Stimulated activated CD4-positive, alpha-beta T cell treated with anti-CD3 and anti-CD28 coated beads, Interleukin-4, amount 100 ng/mL, for 4 hours (primary cell): ENCODE results near the gene METTL5.
"Not testable (repeated sequence)": the region's sequence is repeated elsewhere in the genome, so short reads cannot be mapped to it uniquely, and the experiment has no call there.

ENCODE experiments used
- DNase-seq, 2 experiments: peaks; one replicate each; pipeline ENCODE4 v3.0.0-alpha.2; 2020

Gene METTL5

DNA sequence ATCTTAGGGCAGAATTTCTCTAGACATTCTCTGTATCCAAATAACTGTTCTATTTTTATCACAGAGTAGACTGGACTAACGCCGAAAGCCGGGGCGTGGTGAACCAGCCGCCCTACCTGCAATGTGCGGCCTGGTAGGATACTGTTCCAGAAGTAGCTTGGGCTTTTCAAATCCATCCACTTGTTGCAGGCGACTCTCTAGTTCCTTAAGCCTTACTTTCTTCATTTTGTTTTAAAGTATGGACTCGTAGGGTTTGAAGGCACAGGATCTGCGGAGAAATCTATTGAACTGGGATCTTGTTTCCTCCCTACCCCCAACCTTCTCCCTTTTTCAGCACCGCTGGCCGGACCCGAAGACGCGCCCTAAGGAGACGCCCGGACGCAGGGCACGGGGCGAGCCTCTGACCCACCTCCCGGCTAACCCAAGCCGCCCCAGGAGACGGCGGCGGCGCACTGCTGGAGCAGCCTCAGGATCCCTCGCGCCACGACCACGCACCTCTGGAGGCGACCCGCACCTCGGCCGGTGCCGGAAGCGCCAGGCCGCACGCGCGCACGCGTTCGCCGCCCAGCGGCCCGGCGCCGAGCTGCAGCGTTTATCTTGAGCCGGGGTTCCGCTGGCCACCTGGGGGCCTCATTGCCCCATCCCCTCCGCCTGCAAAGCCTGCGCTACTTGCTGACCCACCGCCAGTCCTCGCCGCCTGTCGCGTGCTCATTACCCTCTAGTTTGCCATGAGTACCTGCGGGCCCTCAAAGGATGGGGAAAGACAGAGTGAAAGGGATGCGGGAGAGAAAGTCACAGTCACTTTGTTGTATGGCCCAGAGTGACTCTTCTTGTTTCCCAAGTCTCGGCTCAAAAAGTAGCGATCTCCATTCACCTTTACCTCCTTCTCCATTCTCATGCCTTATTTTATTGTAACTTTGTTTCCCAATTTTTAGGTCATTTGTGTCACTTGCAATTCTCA is at the start of gene METTL5:
Gene METTL5, minus strand, starts transcription at position 533 of the 961 bp plus-strand sequence. Its CDS starts 308 bp downstream, at position 225.
- peak; percentile 72 to 79 for DNase-seq

DNA sequence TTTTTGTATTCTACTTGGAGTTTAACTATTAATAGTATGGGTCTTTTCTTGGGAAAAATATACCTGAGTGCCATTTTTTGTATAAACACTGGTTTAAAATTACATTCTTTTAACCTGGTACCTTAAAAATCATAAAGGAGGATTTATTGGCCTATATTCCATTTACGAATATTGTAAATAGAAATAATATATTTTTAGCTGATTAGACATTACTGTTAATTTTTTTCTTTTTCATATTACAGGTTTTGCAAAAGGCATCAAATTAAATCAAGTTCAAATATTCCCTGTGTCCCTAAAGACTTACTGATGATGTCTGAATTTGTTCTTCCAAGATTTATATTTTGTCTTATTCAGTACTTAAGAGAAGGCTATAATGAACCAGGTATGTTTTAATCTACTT is 47.3 kb upstream of the METTL5 start:
- no peak for DNase-seq

DNA sequence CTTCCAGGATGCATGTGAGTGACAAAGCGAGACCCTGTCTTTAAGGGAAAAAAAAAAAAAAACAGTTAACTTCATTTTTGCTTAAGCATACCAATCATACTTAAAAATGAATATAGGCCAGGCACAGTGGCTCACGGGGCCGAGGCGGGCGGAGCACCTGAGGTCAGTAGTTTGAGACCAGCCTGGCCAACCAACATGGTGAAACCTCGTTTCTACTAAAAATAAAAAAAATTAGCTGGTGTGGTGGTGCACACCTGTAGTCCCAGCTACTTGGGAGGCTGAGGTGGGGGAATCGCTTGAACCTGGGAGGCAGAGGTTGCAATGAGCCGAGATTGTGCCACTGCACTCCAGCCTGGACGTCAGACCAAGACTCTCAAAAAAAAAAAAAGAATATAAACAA is 46.7 kb upstream of the METTL5 start:
- not testable (repeated sequence) for DNase-seq

DNA sequence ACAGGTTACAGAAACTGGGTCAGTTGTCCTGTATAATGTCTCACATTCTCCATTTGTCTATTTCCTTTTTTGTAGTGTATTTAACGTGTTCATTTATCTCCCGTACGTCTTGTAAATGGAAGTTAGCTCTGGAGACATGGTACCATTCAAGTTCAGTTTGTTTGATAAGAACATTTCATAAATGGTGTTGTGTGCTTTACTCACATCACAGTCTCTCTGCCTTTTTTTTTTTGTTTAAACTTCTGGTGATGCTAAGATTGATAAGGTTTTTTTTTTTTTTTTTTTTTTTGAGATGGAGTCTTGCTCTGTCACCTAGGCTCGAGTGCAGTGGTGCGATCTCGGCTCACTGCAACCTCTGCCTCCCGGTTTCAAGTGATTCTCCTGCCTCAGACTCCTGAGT is 44.2 kb upstream of the METTL5 start:
- no peak for DNase-seq

DNA sequence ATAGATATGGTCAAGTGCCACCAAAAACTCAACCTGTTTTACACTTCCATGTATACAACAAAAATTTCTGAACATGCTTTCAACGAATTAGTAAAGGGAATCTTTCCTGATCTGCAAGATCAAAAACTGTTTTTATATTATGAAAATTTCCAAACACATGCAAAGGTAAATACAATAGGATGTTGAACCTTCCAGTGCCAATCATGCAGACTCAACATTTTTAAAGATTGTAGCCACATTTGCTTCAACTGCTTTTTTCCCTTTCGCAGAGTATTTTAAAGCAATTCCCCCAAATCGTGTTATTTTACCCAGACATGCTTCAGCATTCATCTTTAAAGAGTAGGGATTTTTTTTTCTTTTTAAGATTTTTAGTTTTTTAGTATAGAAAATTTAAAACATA is 42.9 kb upstream of the METTL5 start:
- DNase-seq, result no peak

DNA sequence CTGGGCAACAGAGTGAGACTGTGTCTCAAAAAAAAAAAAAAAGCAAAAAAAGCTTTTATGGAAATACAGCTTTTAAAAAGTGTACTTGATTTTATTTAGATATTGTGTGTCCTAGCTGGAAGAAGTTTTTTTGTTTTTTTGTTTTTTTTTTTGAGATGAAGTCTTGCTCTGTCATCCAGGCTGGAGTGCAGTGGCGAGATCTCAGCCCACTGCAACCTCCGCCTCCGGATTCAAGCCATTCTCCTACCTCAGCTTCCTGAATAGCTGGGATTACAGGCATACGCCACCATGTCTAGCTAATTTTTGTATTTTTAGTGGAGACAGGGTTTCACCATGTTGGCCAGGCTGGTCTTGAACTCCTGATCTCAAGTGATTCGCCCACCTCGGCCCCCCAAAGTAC is 41.5 kb upstream of the METTL5 start:
- DNase-seq, result not testable (repeated sequence)

DNA sequence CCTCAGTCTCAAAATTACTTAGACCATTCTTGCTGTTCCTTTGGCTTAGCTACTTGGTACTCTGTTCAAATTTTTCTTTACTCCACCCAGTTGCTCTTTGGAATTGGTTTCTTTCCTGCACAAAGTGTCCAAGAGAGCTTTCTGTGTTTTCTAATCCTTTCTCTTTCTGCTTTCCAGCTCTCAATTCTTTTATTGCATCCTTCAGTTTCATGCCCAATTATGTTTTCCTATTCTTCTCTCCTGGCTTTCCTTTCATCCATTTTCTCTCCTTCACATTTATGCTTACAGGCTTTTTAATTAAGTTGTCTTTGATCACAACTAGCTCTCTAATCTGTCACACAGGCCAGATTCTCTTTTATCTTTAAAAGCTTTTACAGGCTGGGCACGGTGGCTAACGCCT is 40.8 kb upstream of the METTL5 start:
- no peak for DNase-seq

DNA sequence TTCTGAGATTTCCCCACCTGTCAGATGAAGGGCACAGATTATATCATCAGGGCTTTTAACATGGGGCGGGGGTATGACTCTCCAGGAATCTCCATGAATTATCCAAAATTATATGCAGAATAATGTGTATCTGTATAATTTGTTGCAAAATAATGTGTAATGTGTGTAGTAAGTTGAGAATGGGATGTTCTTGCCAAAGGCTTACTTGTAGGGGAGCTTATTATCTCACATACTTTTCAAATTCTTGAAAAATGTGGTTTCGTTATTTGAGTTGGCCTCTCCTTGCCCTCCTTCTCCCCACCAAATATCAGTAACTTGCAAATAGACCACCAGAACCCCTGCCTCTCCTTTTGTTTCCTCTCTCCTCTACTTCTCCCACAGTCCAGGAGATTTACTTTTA is 38.1 kb upstream of the METTL5 start:
- no peak for DNase-seq

DNA sequence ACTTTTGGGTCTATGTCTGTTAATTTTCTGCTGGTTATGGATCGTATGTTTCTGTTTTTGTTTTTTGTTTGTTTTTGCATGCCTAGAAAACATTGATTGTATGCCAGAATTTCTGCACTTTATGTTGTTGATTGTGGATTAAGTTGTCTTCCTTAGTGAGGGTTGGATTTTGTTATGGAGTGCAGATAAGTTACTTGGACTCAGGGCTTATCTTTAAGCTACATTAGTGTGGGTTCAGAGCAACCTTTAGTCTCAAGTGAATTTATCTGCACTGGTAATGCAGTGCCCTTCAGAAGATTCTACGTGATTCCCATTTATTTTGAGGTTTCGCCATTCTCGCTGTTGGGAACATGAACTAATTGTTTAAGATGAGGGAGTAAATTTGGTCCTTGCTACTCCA is 35.4 kb upstream of the METTL5 start:
- no peak for DNase-seq

DNA sequence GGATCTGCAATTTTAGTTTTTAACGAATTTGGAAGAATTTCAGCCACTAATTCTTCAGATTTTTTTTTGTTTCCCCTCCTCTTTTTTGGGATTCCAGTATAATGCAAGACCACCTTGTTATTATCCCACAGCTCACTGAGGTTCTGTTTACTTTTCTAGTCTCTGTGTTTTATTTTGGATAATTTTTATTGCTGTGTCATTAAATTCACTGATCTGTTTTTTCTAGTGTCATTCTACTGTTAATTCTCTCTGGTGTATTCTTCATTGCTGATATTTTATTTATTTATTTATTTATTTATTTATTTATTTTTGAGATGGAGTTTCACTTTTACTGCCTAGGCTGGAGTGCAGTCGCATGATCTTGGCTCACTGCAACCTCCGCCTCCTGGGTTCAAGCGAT is 34.7 kb upstream of the METTL5 start:
- no peak for DNase-seq

DNA sequence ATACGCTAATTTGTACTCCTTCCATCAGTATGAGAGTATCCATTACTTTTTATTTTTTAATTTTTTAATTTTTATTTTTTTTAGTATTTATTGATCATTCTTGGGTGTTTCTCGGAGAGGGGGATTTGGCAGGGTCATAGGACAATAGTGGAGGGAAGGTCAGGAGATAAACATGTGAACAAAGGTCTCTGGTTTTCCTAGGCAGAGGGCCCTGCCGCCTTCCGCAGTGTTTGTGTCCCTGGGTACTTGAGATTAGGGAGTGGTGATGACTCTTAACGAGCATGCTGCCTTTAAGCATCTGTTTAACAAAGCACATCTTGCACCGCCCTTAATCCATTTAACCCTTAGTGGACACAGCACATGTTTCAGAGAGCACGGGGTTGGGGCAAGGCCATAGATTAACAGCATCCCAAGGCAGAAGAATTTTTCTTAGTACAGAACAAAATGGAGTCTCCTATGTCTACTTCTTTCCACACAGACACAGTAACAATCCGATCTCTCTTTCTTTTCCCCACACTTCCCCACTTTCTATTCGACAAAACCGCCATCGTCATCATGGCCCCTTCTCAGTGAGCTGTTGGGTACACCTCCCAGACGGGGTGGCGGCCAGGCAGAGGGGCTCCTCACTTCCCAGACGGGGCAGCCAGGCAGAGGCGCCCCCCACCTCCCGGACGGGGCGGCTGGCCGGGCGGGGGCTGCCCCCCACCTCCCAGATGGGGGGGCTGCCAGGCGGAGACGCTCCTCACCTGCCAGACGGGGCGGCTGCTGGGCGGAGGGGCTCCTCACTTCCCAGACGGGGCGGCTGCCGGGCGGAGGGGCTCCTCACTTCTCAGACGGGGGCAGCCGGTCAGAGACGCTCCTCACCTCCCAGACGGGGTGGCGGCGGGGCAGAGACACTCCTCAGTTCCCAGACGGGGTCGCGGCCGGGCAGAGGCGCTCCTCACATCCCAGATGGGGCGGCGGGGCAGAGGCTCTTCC is 30.9 kb upstream of the METTL5 start:
- not testable (repeated sequence) for DNase-seq

DNA sequence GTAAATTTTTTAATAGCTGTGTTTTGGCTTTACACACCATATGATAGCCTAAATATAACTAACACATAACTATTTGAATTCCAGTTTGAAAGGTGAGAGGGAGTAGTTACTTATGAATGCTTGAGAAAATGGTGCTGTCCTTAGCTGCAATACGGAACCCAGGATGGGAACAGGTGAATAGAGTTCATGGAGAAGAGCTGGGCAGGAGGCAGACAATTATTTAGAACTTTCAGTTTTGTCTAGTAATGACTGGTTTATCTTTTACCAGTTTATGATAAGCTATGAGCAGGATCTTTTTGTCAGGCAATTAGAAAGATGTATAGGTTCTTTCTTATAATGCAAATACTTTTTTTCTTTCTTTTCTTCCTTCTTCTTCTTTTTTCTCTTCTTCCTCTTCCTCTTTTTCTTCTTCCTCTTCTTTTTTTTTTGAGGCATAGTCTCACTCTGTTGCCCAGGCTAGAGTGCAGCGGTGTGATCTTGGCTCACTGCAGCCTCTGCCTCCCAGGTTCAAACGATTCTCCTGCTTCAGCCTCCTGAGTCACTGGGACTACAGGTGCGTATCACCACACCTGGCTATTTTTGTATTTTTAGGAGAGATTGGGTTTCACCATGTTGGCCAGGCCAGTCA is 28.4 kb upstream of the METTL5 start:
- DNase-seq, result no peak

DNA sequence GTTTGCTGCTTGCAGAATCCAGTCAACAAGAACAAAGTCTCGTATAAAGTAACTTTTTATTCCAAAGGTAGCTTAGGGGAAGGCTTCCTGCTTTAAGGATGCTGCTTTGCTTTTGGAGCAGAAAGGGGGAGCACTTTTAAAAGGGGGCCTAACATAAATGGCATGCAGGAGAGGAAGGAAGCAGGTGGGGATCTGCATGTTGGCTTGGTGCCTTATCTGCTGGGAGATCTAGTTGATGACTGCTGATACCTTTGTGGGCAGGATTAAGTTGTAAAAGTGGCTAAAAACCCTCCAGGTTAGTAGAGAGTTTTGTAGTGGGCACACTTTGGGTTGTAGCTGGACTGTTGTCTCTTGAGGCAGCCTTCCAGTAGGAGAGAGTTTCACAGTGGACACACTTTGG is 25.0 kb upstream of the METTL5 start:
- DNase-seq, result no peak

DNA sequence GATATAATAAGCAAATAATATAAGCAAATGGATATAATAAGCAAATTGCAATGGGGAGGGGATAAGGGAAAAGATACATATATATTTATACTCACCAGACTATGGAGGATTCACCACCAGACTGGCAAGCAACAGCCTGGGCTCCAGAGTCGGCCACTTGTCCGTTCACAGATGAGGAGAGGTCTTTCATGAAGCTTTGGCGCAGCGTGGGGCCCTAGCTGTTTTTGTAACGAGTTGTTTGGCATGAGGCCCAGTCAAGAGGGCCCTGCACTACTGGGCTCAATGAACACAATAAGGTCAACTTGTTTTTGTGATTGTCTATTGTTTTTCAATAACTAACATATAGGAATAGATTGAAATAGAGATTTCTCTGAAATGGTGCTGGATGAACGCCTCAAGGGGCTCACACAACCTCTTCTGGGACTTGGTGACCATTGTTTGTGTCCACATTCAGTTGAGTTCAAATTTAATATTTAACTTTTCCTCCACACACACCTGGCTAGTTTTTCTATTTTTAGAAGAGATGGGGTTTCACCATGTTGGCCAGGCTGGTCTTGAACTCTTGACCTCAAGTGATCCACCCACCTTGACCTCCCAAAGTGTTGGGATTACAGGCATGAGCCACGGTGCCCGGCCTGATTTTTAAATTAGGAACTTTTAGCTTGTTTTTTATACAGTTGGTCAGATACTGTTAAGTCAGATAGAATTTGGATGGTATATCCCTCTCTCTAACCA is 24.4 kb upstream of the METTL5 start:
- not testable (repeated sequence) for DNase-seq

DNA sequence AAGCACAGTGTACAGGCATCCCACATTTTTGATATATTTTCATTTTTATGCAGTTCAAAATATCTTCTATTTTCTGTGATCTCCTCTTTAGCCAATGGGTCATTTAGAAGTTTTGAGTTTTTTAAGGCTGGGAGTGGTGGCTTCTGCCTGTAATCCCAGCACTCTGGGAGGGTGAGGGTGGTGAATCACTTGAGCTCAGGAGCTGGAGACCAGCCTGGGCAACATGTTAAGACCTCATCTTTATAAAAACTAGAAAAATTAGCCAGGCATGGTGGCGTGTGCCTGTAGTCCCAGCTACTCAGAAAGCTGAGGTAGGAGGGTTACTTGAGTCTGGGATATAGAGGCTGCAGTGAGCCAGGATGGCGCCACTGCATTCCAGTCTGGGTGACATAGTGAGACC is 20.3 kb upstream of the METTL5 start:
- DNase-seq, result no peak

DNA sequence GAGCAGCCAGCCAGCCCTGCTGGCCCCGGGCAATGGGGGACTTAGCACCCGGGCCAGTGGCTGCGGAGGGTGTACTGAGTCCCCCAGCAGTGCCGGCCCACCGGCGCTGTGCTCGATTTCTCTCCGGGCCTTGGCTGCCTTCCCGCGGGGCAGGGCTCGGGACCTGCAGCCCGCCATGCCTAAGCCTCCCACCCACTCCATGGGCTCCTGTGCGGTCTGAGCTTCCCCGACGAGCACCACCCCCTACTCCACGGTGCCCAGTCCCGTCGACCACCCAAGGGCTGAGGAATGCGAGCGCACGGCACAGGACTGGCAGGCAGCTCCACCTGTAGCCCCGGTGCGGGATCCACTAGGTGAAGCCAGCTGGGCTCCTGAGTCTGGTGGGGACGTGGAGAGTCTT is 16.9 kb upstream of the METTL5 start:
- DNase-seq, result not testable (repeated sequence)

DNA sequence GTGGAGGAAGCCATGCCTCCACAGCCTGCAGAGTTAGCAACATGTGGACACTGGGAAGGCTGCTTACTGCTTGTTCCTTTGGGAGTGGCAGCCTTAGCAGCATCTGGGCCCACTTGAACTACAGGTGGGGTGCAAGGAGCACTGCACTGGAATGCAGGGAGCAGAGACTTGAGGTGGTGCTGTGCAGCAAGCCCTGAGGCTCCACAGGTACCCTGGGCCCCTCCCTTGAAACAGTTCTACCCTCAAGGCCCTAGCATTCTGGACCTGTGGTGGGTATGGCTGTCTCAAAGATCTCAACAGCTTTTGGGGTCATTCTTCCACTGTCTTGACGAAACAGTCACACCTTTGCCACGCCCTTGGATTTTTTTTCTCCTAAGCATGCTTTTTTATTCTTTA is 16.0 kb upstream of the METTL5 start:
- DNase-seq, result no peak

DNA sequence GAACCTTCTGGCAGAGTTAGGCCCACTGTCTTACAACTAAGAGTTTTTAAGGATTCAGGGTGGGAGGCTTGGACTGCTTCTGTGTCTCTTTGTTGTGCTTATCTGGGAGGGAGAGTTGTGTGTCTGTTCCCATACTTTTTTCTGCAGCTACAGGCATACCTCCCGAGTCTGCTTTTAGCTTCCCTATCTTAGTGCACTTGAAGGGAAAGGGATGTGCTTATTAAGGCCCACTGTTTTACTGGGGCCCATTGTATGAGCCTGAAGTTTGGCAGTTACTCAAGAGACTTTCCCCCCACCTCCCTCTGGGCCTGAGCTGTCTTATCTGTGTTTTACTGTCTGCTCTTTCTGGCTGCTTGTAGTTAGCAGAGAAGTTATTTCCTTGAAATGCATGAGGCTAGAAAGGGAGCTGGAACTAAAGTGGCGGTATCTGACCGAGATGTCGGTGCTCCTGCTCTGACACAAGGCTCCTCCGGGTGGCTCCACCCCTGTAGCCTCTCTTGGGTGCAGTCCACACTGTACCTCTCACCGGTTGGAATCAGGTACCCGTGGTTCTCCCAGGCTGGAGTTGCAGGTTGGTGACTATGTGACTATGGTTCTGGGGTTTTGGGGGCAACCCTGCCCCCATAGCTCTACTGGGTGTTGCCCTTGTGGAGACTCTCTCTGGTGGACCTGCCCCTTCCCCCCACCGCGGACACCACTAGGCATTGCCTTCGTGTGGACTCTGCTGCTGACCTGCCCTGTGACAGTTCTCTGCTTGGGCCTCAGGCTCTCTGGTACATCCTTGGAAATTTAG is 15.4 kb upstream of the METTL5 start:
- DNase-seq, result no peak

DNA sequence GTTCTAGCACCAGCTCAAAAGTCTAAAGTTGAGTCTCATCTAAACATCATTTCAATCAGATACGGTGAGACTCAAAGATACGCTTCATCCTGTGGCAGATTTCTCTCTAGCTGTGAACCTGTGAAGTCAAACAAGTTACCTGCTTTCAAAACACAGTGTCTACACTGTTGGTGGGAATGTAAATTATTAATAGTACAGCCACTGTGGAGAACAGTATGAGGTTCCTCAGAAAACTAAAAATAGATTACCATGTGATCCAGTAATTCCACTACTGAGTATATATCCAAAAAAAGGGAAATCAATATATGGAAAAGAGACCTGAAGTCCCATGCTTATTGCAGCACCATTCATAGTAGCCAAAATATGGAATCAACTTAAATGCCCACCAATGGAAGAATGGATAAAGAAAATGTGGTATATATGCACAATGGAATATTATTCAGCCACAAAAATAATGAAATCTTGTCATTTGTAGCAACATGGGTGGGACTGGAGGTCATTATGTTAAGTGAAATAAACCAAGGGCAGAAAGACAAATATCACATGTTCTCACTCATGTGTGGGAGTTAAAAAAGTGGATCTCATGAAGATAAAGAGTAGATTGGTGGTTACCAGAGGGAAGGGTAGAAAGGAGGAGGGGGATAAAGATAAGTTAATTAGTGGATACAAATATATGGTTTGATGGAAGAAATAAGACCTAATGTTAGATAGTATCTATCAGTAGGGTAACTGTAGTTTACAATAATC is 14.2 kb upstream of the METTL5 start:
- DNase-seq, result no peak

DNA sequence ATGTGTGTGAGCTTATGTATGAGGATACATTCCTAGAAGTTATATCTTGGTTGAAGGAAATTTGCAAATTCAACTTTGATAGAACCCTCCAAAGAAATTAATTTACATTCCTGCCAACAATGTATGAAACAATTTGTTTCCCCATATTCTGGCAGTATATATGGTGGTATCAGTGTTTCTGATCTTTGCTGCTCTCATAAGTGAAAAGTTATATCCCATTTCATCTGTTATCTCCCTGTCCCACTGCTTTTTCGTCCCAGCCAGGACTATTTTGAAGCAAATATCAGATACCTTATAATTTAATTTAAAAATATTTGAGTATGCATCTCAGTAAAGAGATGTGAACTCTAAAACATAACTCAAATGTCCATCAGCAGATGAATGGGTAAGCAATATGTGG is 9.7 kb upstream of the METTL5 start:
- DNase-seq, result no peak
